Body of pancreas (tissue), 4 donors: ENCODE measurements around the gene MYO5B. TPM values are rescaled to one million over a fixed set of nuclear protein-coding genes. Genes with fewer than 3 reads are reported as not detected.
"Not testable (repeated sequence)": the region's sequence is repeated elsewhere in the genome, so short reads cannot be mapped to it uniquely, and the experiment has no call there.

Source experiments
- ATAC-seq: fragments of 150-250 bp; one replicate; pipeline ENCODE4 v1.9.1; 2016
- DNase-seq, 4 donors: peaks; one replicate each; pipeline ENCODE4 v3.0.0-alpha.2; 2019
- H3K27ac ChIP-seq, 4 donors: fragments of 200-600 bp; sonication (generic); 1 replicate in 3 of 4; 2 replicates in 1 of 4; pipeline versions ENCODE4 v1.5.1 to v1.6.1; 2016 to 2019; ENCODE audit warnings: mild to moderate bottlenecking in 1 of 4, mixed read lengths in 1 of 4, moderate library complexity in 1 of 4
- H3K27me3 ChIP-seq, 2 donors: fragments of 200-600 bp; sonication (generic); one replicate each; pipeline ENCODE4 v1.6.0; 2016; ENCODE audit warnings: mild to moderate bottlenecking in 1 of 2
- H3K36me3 ChIP-seq, 2 donors: fragments of 200-600 bp; sonication (generic); replicated peaks in 1 of 2; 2 replicates each; pipeline ENCODE4 v1.5.1; 2016; ENCODE audit warnings: low read depth in 2 of 2; ENCODE audit not compliant: insufficient read depth in 1 of 2
- H3K4me1 ChIP-seq: fragments of 200-600 bp; sonication (generic); one replicate; pipeline ENCODE4 v1.6.0; 2016
- H3K4me3 ChIP-seq, 2 donors: fragments of 200-600 bp; sonication (generic); 1 replicate in 1 of 2; 2 replicates in 1 of 2; pipeline ENCODE4 v1.5.1; 2016 to 2019
- H3K9me3 ChIP-seq, 3 donors: fragments of 200-600 bp; sonication (generic); 1 replicate in 2 of 3; 2 replicates in 1 of 3; pipeline ENCODE4 v1.5.1; 2016
- CTCF ChIP-seq, 7 experiments: fragments of 450-650 bp in 4 of 7; fragments of 200-600 bp in 3 of 7; sonication (generic) in 3 of 7; IDR thresholded peaks; one replicate each; pipeline ENCODE4 v1.5.1; 2016 to 2019; ENCODE audit warnings: antibody characterized with exemption in 7 of 7
- POLR2A ChIP-seq, 3 donors: fragments of 450-650 bp; IDR thresholded peaks; one replicate each; pipeline ENCODE4 v1.6.1; 2016; ENCODE audit warnings: antibody characterized with exemption in 3 of 3, mild to moderate bottlenecking in 2 of 3
- WGBS, 2 donors: methylation state at CpG; one replicate each; pipeline ENCODE4 v1.1.5; 2017; 5-methylcytosine and 5-hydroxymethylcytosine counted together
- intact Hi-C: fragments of 100-400 bp; cut with DNase I; formaldehyde crosslinking; loops from one replicate; pipeline ENCODE4 v1.15.1; 2023
- microRNA-seq, 2 donors: library from miRNA; unstranded; fragments of <30 nt; microRNA quantifications; one replicate each; pipeline ENCODE4, GENCODE V29; 2016; ENCODE audit warnings: borderline number of aligned reads in 2 of 2, borderline replicate concordance in 2 of 2
- small RNA-seq: library from RNA; depleted of rRNA; stranded (forward); fragments of <200 nt; gene quantifications from one replicate; pipeline ENCODE3, GENCODE V24; 2016
- total RNA-seq, 2 donors: library from RNA; depleted of rRNA; stranded (reverse); fragments of >200 nt; gene quantifications; one replicate each; pipeline ENCODE4 v1.1.0, GENCODE V29; 2016

MYO5B gene
- total RNA-seq, 2 donors from 2014 or later = 17.1 to 18.2 TPM

GRCh38 chr18:49786019-49786720 is 408.8 kb downstream of the MYO5B start:
- no peaks in the 10 kb centered on the region for H3K27me3 ChIP-seq
- TF ChIP-seq POLR2A (IDR thresholded peaks at IDR 0.05) (no peak), CTCF (IDR thresholded peaks at IDR 0.05) (no peak)
- no peak overlapping the region for H3K4me3 ChIP-seq
- H3K27ac ChIP-seq = no peak overlapping the region
- intact Hi-C loops = no loop called here
- 82 to 84% methylated on average over 1 of the region's 1 CpG for WGBS, 2 donors
- H3K4me1 ChIP-seq = peaks cover 14% of the 10 kb centered on the region
- H3K36me3 ChIP-seq = peaks cover 0 to 9% of the 10 kb centered on the region in 2 donors
- H3K9me3 ChIP-seq = no peaks in the 10 kb centered on the region
- DNase-seq = no peak
- no peak for ATAC-seq

GRCh38 chr18:49784427-49785185 is 410.3 kb downstream of the MYO5B start:
- 53 to 70% methylated on average over 1 of the region's 1 CpG for WGBS, 2 donors
- H3K4me1 ChIP-seq = peaks cover 14% of the 10 kb centered on the region
- intact Hi-C loops = no loop called here
- H3K9me3 ChIP-seq = no peaks in the 10 kb centered on the region
- no peak for DNase-seq
- H3K27ac ChIP-seq = no peak overlapping the region
- no peak overlapping the region for H3K4me3 ChIP-seq
- H3K27me3 ChIP-seq = no peaks in the 10 kb centered on the region
- TF ChIP-seq POLR2A (IDR thresholded peaks at IDR 0.05) (no peak), CTCF (IDR thresholded peaks at IDR 0.05) (no peak)
- ATAC-seq = no peak
- H3K36me3 ChIP-seq = peaks cover 0 to 5% of the 10 kb centered on the region in 2 donors

GRCh38 chr18:49783631-49784030 is 411.3 kb downstream of the MYO5B start:
- intact Hi-C loops, H3K4me1 ChIP-seq, H3K4me3 ChIP-seq, H3K27ac ChIP-seq, ATAC-seq, H3K27me3 ChIP-seq, H3K36me3 ChIP-seq, DNase-seq, H3K9me3 ChIP-seq: not testable (repeated sequence)
- 97 to 100% methylated on average over 3 of the region's 3 CpGs for WGBS, 2 donors

GRCh38 chr18:49778826-49779465 is 416.0 kb downstream of the MYO5B start:
- H3K4me1 ChIP-seq = no peaks in the 10 kb centered on the region
- peaks cover 0 to 3% of the 10 kb centered on the region in 2 donors for H3K36me3 ChIP-seq
- no peak for TF ChIP-seq POLR2A (IDR thresholded peaks at IDR 0.05)
- TF ChIP-seq CTCF (IDR thresholded peaks at IDR 0.05) = no peak
- H3K27ac ChIP-seq = no peak overlapping the region
- intact Hi-C loops = no loop called here
- no peak for ATAC-seq
- no peaks in the 10 kb centered on the region for H3K27me3 ChIP-seq
- WGBS, 2 donors = 88 to 94% methylated on average over 8 of the region's 8 CpGs
- no peak overlapping the region for H3K4me3 ChIP-seq
- no peaks in the 10 kb centered on the region for H3K9me3 ChIP-seq
- no peak for DNase-seq

Small RNAs within 50 kb of the gene (microRNA-seq; reads per million reads assigned to microRNA genes)
- 0 reads per million in 2 donors for gene MIR4320

Small RNAs within 50 kb of the gene (small RNA-seq; reads per million reads assigned to genes)
- not detected for gene RF00019
- gene RF00283 = not detected
- gene RN7SL310P = not detected
- gene RNA5SP457 = not detected
- gene SCARNA17 = not detected

Other genes starting within 250 kb of the MYO5B start
- gene CFAP53, start 71.3 kb upstream of the MYO5B start, total RNA-seq = 1 to 10 TPM in 1 of 2 donors, under 1 TPM in 1; 0.78 to 1.3 TPM
- 10 to 100 TPM; 44.6 to 63.3 TPM for gene MBD1, start 86.4 kb upstream of the MYO5B start, total RNA-seq
- gene CXXC1, start 92.5 kb upstream of the MYO5B start, total RNA-seq = 100 to 1,000 TPM in 1 of 2 donors, 10 to 100 TPM in 1; 80.7 to 109 TPM
- gene SKA1, start 179.9 kb upstream of the MYO5B start, total RNA-seq = under 1 TPM in 1 of 2 donors, not detected in 1; 0.52 TPM